ENCODE data around the gene ATP5F1A.
"Not testable (repeated sequence)": the region's sequence is repeated elsewhere in the genome, so short reads cannot be mapped to it uniquely, and the experiment has no call there.

The ATP5F1A gene

DNA sequence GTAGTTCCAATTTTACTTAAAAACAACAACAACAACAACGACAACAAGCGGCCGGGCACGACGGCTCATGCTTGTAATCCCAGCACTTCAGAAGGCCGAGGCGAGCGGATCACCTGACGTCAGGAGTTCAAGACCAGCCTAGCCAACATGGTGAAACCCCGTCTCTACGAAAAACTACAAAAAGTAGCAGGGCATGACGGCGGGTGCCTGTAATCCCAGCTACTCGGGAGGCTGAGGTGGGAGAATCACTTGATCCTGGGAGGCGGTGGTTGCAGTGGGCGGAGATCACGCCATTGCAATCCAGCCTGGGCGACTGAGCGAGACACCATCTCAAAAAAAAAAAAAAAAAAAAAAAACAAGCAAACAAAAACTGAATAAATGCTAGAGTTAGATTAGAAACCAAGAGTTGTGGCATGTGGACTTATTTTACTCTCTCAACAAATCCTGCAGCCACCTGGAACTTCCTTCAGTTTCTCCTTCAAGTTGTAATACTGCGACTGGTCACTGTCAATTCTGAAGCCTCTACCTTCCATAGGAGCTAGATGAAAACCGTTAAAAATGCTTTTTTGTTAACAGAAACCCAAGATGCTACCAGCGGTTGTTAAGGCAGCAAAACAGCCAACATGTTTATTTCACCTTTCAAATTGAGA is 1.3 kb downstream of the ATP5F1A start:
- peak overlapping the region; percentile 72 for H3K4me3 ChIP-seq (ENCODE audit: low read length)
- TF ChIP-seq CTCF (conservative IDR thresholded peaks at IDR 0.05; ENCODE audit: low read depth, low read length) = no peak
- no peak for DNase-seq (ENCODE audit: low read depth)

DNA sequence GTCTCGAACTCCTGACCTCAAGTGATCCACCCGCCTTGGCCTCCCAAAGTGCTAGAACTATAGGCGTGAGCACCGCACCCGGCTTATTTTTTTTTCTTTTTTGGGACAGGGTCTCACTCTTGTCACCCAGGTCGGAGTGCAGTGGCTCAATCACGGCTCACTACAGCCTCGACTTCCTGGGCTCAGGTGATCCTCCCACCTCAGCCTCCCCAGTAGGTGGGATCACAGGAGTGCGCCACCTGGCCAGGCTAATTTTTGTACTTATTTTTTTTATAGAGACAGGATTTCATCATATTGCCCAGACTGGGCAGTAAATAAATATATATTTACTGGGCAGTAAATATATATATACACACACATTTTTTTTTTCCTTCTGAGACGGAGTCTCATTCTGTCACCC is 2.6 kb downstream of the ATP5F1A start:
- TF ChIP-seq CTCF (conservative IDR thresholded peaks at IDR 0.05; ENCODE audit: low read depth, low read length) = no peak
- DNase-seq (ENCODE audit: low read depth) = no peak
- no peak overlapping the region for H3K4me3 ChIP-seq (ENCODE audit: low read length)

DNA sequence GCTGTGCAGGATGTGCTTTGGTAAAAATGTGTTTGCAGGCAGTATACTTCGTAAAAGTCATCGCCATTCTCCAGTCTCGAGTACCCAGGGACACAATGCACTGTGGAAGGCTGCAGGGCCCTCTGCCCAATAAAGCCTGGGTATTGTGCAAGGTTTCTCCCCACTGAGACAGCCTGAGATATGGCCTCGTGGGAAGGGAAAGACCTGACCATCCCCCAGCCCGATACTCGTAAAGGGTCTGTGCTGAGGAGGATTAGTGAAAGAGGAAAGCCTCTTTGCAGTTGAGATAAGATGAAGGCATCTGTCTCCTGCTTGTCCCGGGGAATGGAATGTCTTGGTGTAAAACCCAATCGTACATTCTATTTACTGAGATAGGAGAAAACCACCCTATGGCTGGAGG is 9.6 kb downstream of the ATP5F1A start:
- H3K4me3 ChIP-seq (ENCODE audit: low read length); DNase-seq (ENCODE audit: low read depth): not testable (repeated sequence)

DNA sequence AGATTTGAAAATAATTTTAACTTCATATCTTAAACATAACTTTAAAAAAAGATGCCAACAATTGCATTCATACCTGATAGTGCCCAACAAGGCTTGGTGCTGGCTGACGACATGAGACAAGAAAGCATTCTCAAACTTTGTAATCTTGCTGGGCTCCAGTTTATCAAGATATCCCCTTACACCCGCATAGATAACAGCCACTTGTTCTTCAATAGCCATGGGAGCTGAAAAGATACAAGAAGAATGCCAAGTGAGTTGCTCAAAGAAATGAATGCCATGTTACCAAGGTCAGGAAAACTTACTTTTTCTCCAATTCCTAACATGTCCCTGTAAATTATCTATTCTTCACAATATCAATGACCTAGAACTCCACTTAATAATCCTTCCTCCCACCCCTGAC is 13.7 kb downstream of the ATP5F1A start:
- no peak for DNase-seq (ENCODE audit: low read depth)
- no peak overlapping the region for H3K4me3 ChIP-seq (ENCODE audit: low read length)
- TF ChIP-seq CTCF (conservative IDR thresholded peaks at IDR 0.05; ENCODE audit: low read depth, low read length) = no peak

DNA sequence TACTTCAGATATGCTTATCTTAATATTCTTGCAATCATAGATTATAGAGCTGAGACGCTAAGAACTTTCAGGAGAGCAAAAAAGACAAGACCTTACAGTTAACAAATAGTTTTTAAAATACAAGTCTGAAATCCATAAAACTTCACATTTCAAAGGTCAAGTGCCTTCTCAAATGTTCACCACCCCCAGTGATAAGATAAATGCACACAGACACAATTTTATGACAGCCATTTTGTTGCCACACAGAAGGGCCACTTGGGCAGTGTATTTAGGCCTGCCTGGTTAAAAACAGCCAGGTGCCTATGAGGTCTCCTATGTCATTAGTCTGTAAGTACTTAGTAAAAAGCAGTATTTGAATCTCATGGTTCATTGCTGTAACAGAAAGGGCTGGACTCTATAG is 17.9 kb downstream of the ATP5F1A start:
- no peak overlapping the region for H3K4me3 ChIP-seq (ENCODE audit: low read length)
- DNase-seq (ENCODE audit: low read depth) = no peak
- TF ChIP-seq CTCF (conservative IDR thresholded peaks at IDR 0.05; ENCODE audit: low read depth, low read length) = no peak

- TF ChIP-seq CTCF (conservative IDR thresholded peaks at IDR 0.05; ENCODE audit: low read depth, low read length) = no peak
- no peak for DNase-seq (ENCODE audit: low read depth)
- H3K4me3 ChIP-seq (ENCODE audit: low read length) = no peak overlapping the region
Measured at GRCh38 chr18:46079336-46079735, 18.8 kb downstream of the ATP5F1A start.

GRCh38 chr18:46073474-46074331 is 24.4 kb downstream of the ATP5F1A start:
- no peak for DNase-seq (ENCODE audit: low read depth)
- H3K4me3 ChIP-seq (ENCODE audit: low read length) = no peak overlapping the region
- TF ChIP-seq CTCF (conservative IDR thresholded peaks at IDR 0.05; ENCODE audit: low read depth, low read length) = peak; percentile 69
